Stomach (tissue), 4 donors: ENCODE measurements around the gene ULK3.

Source experiments
- EP300 ChIP-seq: sonication (generic); formaldehyde crosslinking; IDR thresholded peaks from one replicate; pipeline ENCODE4 v1.6.1; 2017; ENCODE audit warnings: antibody characterized with exemption
- POLR2A ChIP-seq, 4 donors: fragments of 450-650 bp; IDR thresholded peaks; one replicate each; pipeline ENCODE4 v1.6.1; 2016; ENCODE audit warnings: antibody characterized with exemption in 4 of 4, control low read depth in 2 of 4, mild to moderate bottlenecking in 1 of 4, moderate library complexity in 1 of 4
- POLR2AphosphoS5 ChIP-seq, 3 donors: sonication (generic); formaldehyde crosslinking; IDR thresholded peaks; one replicate each; pipeline ENCODE4 v1.6.1; 2016; ENCODE audit warnings: antibody characterized with exemption in 3 of 3
- TF ChIP-seq, protein P1 (sequence below), 7 experiments: fragments of 450-650 bp in 4 of 7; fragments of 200-600 bp in 3 of 7; sonication (generic) in 3 of 7; IDR thresholded peaks; one replicate each; pipeline ENCODE4 v1.5.1; 2016 to 2019; ENCODE audit warnings: antibody characterized with exemption in 7 of 7, control low read depth in 2 of 7, mild to moderate bottlenecking in 1 of 7

DNA sequence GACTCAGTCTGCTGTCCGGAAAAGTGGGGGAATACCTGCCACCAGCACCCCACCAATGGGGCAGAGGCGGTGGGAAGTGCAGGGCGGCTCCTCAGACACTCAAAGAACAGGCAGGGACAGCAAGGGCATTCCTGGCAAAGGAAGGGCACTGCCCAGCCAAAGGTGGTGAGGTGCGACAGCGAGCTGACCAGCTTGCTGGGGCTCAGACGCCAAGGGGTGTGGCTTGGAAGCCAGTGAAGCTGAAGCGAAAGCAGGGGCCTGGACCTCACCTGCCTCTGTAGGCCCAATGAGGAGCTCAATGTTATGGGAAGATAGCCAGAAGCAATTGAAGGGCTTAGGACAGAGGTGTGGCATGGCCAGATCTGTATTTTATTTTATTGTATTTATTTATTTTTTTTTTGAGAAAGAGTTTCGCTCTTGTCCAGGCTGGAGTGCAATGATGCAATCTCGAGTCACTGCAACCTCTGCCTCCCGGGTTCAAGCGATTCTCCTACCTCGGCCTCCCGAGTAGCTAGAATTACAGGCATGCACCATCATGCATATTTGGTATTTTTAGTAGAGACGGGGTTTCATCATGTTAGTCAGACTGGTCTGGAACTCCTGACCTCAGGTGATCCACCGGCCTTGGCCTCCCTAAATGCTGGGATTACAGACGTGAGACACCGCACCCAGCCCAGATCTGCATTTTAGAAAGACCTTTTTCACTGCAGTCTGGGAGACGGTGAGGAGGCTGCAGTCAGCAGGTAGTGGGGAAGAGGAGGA is 34.7 kb downstream of the ULK3 start:
- TF ChIP-seq POLR2AphosphoS5 (IDR thresholded peaks at IDR 0.05) (no peak), POLR2A (IDR thresholded peaks at IDR 0.05) (no peak), EP300 (no peak)
- TF ChIP-seq, protein P1, sequence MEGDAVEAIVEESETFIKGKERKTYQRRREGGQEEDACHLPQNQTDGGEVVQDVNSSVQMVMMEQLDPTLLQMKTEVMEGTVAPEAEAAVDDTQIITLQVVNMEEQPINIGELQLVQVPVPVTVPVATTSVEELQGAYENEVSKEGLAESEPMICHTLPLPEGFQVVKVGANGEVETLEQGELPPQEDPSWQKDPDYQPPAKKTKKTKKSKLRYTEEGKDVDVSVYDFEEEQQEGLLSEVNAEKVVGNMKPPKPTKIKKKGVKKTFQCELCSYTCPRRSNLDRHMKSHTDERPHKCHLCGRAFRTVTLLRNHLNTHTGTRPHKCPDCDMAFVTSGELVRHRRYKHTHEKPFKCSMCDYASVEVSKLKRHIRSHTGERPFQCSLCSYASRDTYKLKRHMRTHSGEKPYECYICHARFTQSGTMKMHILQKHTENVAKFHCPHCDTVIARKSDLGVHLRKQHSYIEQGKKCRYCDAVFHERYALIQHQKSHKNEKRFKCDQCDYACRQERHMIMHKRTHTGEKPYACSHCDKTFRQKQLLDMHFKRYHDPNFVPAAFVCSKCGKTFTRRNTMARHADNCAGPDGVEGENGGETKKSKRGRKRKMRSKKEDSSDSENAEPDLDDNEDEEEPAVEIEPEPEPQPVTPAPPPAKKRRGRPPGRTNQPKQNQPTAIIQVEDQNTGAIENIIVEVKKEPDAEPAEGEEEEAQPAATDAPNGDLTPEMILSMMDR (IDR thresholded peaks at IDR 0.05), result no peak
